Glomerular visceral epithelial cell (primary cell): ENCODE data around the gene XRCC6.
"Not testable (repeated sequence)": the region's sequence is repeated elsewhere in the genome, so short reads cannot be mapped to it uniquely, and the experiment has no call there.

Experiments used
- DNase-seq: peaks from one replicate; pipeline ENCODE4 v3.0.0-alpha.2; 2016; ENCODE audit errors: extremely low spot score

The XRCC6 gene

GRCh38 chr22:41598891-41599635 lies 22.0 kb upstream of the XRCC6 start:
- DNase-seq: no peak

DNA sequence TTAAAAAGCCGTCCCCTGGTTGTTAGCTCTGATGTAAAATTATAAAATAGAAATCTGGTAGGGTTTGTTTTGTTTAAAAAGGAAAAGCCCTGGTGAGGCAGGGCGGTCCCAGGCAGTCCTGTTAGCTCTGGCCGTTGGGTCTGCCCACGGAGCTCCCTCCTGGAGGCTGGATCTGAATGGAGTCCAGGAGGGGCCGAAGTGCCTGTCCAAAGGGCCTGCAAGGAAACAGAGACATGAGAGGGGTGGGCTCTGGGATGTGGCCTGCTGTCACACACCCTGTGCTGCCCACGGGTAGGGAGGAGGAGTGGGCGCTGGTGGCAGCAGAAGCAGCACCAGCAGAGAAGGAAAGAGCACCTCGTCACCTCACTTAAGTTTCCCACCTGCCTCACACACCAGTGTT lies 20.1 kb upstream of the XRCC6 start:
- no peak for DNase-seq

DNA sequence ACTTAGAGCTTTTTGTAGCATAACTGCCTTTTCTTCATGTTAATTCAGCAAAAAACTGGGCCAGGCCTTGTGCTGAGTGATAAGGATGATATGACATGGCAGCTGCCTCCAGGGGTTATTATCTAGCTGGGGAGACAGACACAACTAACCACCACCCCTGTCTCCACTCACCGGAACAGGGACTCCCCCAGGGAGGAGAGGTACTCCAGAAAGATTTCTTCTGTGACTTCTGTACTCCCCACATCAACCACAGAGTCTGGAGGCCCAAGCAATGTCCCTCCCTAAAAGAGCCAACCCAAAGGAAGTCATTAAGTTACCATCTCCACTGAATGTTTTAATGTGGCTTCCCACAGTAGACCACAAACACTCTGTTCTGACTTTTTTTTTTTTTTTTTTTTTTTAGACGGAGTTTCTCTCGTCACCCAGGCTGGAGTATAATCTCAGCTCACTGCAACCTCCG lies 17.2 kb upstream of the XRCC6 start:
- peak; percentile 49 for DNase-seq

DNA sequence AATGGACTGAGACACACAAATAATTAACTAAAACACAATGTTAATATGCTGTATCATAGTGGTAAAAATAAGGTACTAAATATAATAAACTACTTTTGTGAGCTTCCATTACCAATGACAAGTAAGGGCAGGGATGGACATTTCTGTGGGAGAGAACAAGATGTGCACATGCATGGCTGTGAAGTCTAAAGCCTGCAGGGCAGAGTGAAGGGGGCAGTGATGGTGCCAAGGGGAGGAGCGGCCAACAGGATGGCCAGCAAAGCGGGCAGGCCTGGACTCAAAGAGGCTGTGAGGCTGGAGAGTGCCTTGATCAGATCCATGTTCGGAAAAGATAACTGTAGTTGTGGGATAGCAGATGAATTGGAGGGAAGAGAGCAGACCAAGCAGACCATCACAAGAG lies 12.7 kb upstream of the XRCC6 start:
- DNase-seq: no peak

GRCh38 chr22:41612603-41613306 lies 8.3 kb upstream of the XRCC6 start:
- no peak for DNase-seq

- no peak for DNase-seq
Measured at GRCh38 chr22:41613456-41613855, 7.6 kb upstream of the XRCC6 start.

- peak; percentile 22 for DNase-seq
Measured at GRCh38 chr22:41619979-41620588, 1.0 kb upstream of the XRCC6 start.

- peak; percentile 35 for DNase-seq
Measured at GRCh38 chr22:41620589-41621098, 451 bp upstream of the XRCC6 start, which contains the start of gene DESI1. Gene DESI1, minus strand, starts transcription at chr22:41621043. Its CDS starts 204 bp downstream, at chr22:41620839.

GRCh38 chr22:41621911-41622179 lies 750 bp downstream of the XRCC6 start:
- DNase-seq: no peak

DNA sequence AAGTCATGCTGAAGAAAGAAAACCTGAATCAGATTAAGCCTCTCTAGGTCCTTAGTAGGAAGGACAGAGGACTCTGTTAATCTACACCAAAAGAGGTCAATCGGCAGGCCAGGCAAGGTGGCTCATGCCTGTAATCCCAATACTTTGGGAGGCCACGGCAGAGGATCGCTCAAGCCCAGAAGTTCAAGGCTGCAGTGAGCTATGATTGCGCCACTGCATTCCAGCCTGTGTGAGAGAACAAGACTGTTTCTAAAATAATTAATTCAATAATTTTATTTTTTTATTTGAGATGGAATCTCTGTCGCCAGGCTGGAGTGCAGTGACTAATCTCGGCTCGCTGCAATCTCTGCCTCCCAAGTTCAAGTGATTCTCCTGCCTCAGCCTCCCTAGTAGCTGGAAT lies 4.5 kb downstream of the XRCC6 start:
- no peak for DNase-seq

DNA sequence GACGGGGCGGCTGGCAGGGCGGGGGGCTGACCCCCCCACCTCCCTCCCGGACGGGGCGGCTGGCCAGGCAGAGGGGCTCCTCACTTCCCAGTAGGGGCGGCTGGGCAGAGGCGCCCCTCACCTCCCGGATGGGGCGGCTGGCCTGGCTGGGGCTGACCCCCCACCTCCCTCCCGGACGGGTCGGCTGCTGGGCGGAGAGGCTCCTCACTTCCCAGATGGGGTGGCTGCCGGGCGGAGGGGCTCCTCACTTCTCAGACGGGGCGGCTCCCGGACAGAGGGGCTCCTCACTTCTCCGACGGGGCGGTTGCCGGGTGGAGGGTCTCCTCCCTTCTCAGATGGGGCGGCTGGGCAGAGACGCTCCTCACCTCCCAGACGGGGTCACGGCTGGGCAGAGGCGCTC lies 10.0 kb downstream of the XRCC6 start:
- not testable (repeated sequence) for DNase-seq

- not testable (repeated sequence) for DNase-seq
Measured at GRCh38 chr22:41631615-41632014, 10.5 kb downstream of the XRCC6 start.

DNA sequence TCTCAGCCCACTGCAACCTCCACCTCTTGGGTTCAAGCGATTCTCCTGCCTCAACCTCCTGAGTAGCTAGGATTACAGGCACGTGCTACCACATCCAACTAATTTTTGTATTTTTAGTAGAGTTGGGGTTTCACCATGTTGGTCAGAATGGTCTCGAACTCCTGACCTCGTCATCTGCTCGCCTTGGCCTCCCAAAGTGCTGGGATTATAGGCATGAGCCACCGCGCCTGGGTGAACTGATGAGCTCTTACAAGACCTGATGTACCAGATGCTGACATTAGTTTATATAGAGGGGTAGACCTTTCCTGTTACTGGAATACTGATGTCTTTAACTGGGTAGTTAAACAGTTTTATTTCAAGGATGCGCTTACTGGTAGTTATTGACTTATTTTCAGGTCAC lies 13.5 kb downstream of the XRCC6 start:
- not testable (repeated sequence) for DNase-seq

DNA sequence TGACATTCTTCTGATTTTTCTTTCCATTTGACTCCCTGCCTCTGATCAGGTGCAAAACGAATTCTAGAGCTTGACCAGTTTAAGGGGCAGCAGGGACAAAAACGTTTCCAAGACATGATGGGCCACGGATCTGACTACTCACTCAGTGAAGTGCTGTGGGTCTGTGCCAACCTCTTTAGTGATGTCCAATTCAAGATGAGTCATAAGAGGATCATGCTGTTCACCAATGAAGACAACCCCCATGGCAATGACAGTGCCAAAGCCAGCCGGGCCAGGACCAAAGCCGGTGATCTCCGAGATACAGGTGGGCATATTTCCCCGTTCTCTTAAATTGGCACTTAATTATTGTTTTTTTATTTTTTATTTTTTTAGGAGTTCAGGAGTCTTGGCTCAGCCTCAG lies 15.4 kb downstream of the XRCC6 start:
- DNase-seq: peak; percentile 12

GRCh38 chr22:41637623-41638022 lies 16.5 kb downstream of the XRCC6 start:
- not testable (repeated sequence) for DNase-seq

DNA sequence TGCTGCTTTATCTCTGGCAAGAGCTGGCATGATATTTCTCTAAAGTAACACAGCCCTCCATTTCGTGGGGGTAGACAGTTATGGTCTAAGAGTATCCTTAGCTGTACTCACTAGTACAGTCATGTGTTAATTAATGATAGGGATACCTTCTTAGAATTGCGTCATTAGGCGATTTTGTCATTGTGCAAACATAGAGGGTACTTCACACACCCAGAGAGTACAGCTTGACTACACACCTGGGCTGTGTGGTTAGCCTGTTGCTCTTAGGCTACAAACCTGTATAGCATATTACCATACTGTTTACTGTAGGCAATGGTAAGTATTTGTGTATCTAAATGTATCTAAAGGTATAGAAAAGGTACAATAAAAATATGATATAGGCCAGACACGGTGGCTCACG lies 17.0 kb downstream of the XRCC6 start:
- no peak for DNase-seq

GRCh38 chr22:41638748-41639147 lies 17.7 kb downstream of the XRCC6 start:
- no peak for DNase-seq

- no peak for DNase-seq
Measured at GRCh38 chr22:41641854-41642253, 20.8 kb downstream of the XRCC6 start.

DNA sequence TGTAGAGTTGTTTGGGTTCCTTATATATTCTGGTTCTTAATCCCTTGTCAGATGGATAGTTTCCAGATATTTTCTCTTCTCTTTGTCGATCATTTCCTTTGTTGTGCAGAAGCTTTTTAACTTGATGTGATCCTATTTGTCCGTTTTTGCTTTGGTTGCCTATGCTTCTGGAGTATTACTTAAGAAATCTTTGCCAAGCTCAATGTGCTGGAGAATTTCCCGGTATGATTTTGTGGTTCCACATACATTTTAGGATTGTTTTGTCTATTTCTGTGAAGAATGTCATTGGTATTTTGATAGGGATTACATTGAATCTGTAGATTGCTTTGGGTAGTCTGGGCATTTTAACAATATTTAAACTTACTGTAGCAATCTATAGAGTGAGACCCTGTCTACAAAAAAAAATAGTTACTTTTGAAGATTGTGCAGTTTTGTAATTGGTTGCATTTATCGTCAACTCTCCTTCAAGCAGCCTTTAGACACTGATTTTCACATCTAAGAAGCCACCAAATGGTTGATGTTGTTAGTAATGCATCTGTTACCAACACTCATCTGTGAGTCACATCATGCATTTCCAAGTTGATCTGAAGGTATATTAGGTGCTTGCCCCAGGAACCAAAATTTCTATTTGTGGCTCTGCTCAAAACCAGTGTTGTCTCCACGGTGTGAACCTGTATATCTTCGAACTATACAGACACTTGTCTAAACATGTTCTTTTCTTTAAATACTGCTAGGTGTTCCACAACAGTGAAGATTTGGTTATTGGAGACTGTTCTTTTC lies 21.4 kb downstream of the XRCC6 start:
- DNase-seq: no peak

GRCh38 chr22:41647771-41648170 lies 26.7 kb downstream of the XRCC6 start:
- no peak for DNase-seq

DNA sequence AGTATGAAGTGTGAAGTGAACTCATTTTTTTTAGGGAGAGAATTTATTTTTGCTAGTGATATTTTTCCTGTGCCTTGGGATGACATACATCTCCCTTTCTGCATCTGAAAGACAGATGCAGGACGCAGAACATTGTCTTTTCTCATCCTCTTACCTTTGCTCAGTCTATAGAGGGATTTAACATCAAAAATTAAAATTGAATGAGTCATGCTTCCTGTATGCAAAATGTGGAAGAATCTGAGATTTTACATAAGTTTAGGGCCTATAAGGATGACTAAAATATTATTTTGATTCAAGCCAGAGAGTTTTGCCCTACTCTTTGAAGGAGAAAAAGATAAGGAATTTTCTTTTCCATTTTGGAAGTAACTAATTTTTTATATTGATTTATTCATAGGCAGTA lies 27.3 kb downstream of the XRCC6 start:
- DNase-seq: no peak

DNA sequence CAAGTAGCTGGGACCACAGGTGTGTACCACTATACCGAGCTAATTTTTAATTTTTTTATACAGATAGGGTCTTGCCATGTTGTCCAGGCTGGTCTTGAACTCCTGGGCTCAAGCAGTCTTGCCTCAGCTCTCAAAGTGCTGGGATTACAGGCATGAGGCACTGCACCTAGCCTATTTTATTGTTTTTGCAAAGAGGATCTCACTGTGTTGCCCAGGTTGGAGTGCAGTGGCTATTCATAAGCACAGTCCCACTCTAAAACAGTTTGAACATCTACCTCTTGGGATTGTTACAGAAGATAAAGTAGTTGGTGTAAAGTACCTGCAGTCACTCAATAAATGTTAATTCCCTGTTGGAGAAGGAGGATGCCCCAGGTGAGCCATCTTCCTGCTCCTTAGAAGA lies 29.1 kb downstream of the XRCC6 start:
- no peak for DNase-seq
